SK-N-DZ (cell line): ENCODE results near the gene CTDSPL.

ENCODE experiments used
- DNase-seq: peaks from one replicate; pipeline ENCODE4 v3.0.0-alpha.2; 2015; ENCODE audit warnings: low spot score

Gene CTDSPL

GRCh38 chr3:38016847-38017444 is 155.3 kb downstream of the CTDSPL start:
- DNase-seq: no peak

GRCh38 chr3:38017445-38018295 is 156.0 kb downstream of the CTDSPL start:
- no peak for DNase-seq

- DNase-seq: no peak
These were observed 156.9 kb downstream of the CTDSPL start for GRCh38 chr3:38018296-38019266.

- DNase-seq: no peak
These were observed 158.1 kb downstream of the CTDSPL start for GRCh38 chr3:38019658-38020341.

- no peak for DNase-seq
These were observed 158.7 kb downstream of the CTDSPL start for GRCh38 chr3:38020342-38020726.

- no peak for DNase-seq
These were observed 159.5 kb downstream of the CTDSPL start for GRCh38 chr3:38021196-38021595.

- DNase-seq: no peak
These were observed 160.6 kb downstream of the CTDSPL start for GRCh38 chr3:38022301-38022700.

- no peak for DNase-seq
These were observed 161.4 kb downstream of the CTDSPL start for GRCh38 chr3:38022896-38023709.

GRCh38 chr3:38026856-38027255 is 165.2 kb downstream of the CTDSPL start:
- no peak for DNase-seq

GRCh38 chr3:38027466-38028465 is 166.1 kb downstream of the CTDSPL start:
- DNase-seq: no peak

- no peak for DNase-seq
These were observed 167.1 kb downstream of the CTDSPL start for GRCh38 chr3:38028621-38029361.

GRCh38 chr3:38029400-38030125 is 167.9 kb downstream of the CTDSPL start, which contains the start of gene PLCD1:
Gene PLCD1, minus strand, starts transcription at chr3:38029642. Its CDS starts 103 bp downstream, at chr3:38029539.
- DNase-seq: peak; percentile 43

GRCh38 chr3:38030126-38031021 is 168.7 kb downstream of the CTDSPL start:
- no peak for DNase-seq

- DNase-seq: no peak
These were observed 169.6 kb downstream of the CTDSPL start for GRCh38 chr3:38031022-38031994.

GRCh38 chr3:38032328-38032865 is 170.7 kb downstream of the CTDSPL start:
- no peak for DNase-seq
